Endothelial cell of umbilical vein (primary cell): ENCODE results near the gene PRPF40A. TPM values are rescaled to one million over a fixed set of nuclear protein-coding genes. Genes with fewer than 3 reads are reported as not detected.

Experiments
- BruUV-seq: library from RNA; stranded (reverse); fragments of 400-500 nt; replicated peaks from 2 replicates; lab custom pipeline; 2021; lab: Mats Ljungman, UMichigan
- CTCF ChIA-PET: fragments of 300-600, 350-600 bp; sonication (Branson Sonifier 250); formaldehyde crosslinking; loops from one replicate; lab custom pipeline; 2021; ENCODE audit warnings: antibody characterized with exemption, inconsistent platforms; lab: Charles Lee
- POLR2A ChIA-PET: fragments of 300-600, 350-600 bp; sonication (Branson Sonifier 250); formaldehyde crosslinking; loops from one replicate; lab custom pipeline; 2021; ENCODE audit warnings: antibody characterized with exemption, inconsistent platforms; lab: Charles Lee
- DNase-seq: peaks from one replicate; pipeline ENCODE4 v3.0.0-alpha.2; 2011; ENCODE audit warnings: low read depth, low spot score
- FAIRE-seq: peaks from 2 replicates; lab custom pipeline; 2011; peaks lifted over from hg19 to GRCh38; lab: Jason Lieb, UNC
- H2AFZ ChIP-seq: 2 replicates; pipeline ENCODE4 v1.6.0; 2012; ENCODE audit warnings: low read depth, low read length, control low read depth, inconsistent platforms
- H3K27ac ChIP-seq: 2 replicates; pipeline ENCODE4 v1.5.1; 2011; ENCODE audit warnings: low read depth, mild to moderate bottlenecking, control low read depth, low read length, moderate library complexity; ENCODE audit not compliant: insufficient read depth
- H3K27me3 ChIP-seq, 2 experiments: 2 replicates each; pipeline versions ENCODE4 v1.6.0 to v1.6.1; 2011; ENCODE audit warnings: low read length in 2 of 2, mixed read lengths in 1 of 2; ENCODE audit not compliant: control insufficient read depth in 2 of 2, insufficient read depth in 2 of 2
- H3K36me3 ChIP-seq, 2 experiments: 2 replicates in 1 of 2; 3 replicates in 1 of 2; pipeline ENCODE4 v1.5.1; 2011; ENCODE audit warnings: low read length in 2 of 2, mild to moderate bottlenecking in 1 of 2, moderate library complexity in 1 of 2; ENCODE audit not compliant: control insufficient read depth in 2 of 2, insufficient read depth in 2 of 2; ENCODE audit errors: extremely low read depth in 1 of 2
- H3K4me1 ChIP-seq: 3 replicates; pipeline ENCODE4 v1.5.1; 2011; ENCODE audit warnings: mild to moderate bottlenecking, low read length; ENCODE audit not compliant: control insufficient read depth, insufficient read depth; ENCODE audit errors: extremely low read depth
- H3K4me2 ChIP-seq: 2 replicates; pipeline ENCODE4 v1.6.1; 2011; ENCODE audit warnings: low read length, control low read depth, mixed read lengths; ENCODE audit not compliant: insufficient read depth
- H3K4me3 ChIP-seq, 3 experiments: fragments of 200-600 bp in 1 of 3; sonication (generic), shearing (Covaris generic) in 1 of 3; replicated peaks in 1 of 3; 2 replicates each; pipeline ENCODE4 v1.5.1; 2011 to 2016; ENCODE audit warnings: control low read depth in 3 of 3, low read length in 3 of 3, mild to moderate bottlenecking in 2 of 3, inconsistent platforms in 1 of 3, low read depth in 1 of 3, moderate library complexity in 1 of 3; ENCODE audit not compliant: insufficient read depth in 1 of 3
- H3K79me2 ChIP-seq: 2 replicates; pipeline ENCODE4 v1.6.0; 2012; ENCODE audit warnings: low read length, inconsistent platforms; ENCODE audit not compliant: control insufficient read depth, insufficient read depth
- H3K9ac ChIP-seq: replicated peaks from 2 replicates; pipeline ENCODE3; 2011; ENCODE audit warnings: low read length, control low read depth; ENCODE audit not compliant: insufficient read depth; ENCODE audit errors: extremely low read depth
- H3K9me1 ChIP-seq: replicated peaks from 3 replicates; pipeline ENCODE4 v1.6.0; 2011; ENCODE audit warnings: mild to moderate bottlenecking, low read length; ENCODE audit not compliant: control insufficient read depth, insufficient read depth; ENCODE audit errors: extremely low read depth
- H3K9me3 ChIP-seq: replicated peaks from 2 replicates; pipeline ENCODE4 v1.5.1; 2012; ENCODE audit warnings: low read length, inconsistent platforms; ENCODE audit not compliant: control insufficient read depth, insufficient read depth
- H4K20me1 ChIP-seq: replicated peaks from 2 replicates; pipeline ENCODE3; 2011; ENCODE audit warnings: mild to moderate bottlenecking, low read length; ENCODE audit not compliant: control insufficient read depth, insufficient read depth; ENCODE audit errors: extremely low read depth
- CTCF ChIP-seq, 2 donors: IDR thresholded peaks; 1 replicate in 1 of 2; 2 replicates in 1 of 2; pipeline ENCODE4 v1.5.1; 2011; ENCODE audit warnings: low read length in 2 of 2, mild to moderate bottlenecking in 2 of 2, moderate library complexity in 2 of 2, control low read depth in 1 of 2, inconsistent platforms in 1 of 2, low read depth in 1 of 2; ENCODE audit not compliant: insufficient read depth in 1 of 2; ENCODE audit errors: extremely low read depth in 1 of 2
- EZH2 ChIP-seq: IDR thresholded peaks from 2 replicates; pipeline ENCODE4 v1.6.1; 2012; ENCODE audit warnings: borderline replicate concordance, low read depth, mild to moderate bottlenecking, moderate library complexity, low read length, inconsistent platforms; ENCODE audit not compliant: severe bottlenecking
- FOS ChIP-seq: IDR thresholded peaks from 2 replicates; pipeline ENCODE4 v1.6.1; 2011; ENCODE audit warnings: mild to moderate bottlenecking, low read length, moderate library complexity, borderline replicate concordance; ENCODE audit not compliant: insufficient read depth
- GATA2 ChIP-seq: IDR thresholded peaks from 2 replicates; pipeline ENCODE4 v1.7.0; 2011; ENCODE audit warnings: low read depth, mild to moderate bottlenecking, moderate library complexity, mixed read lengths, low read length; ENCODE audit not compliant: insufficient read length, insufficient read depth
- JUN ChIP-seq: IDR thresholded peaks from 2 replicates; pipeline ENCODE4 v1.6.1; 2011; ENCODE audit warnings: borderline replicate concordance, low read depth; ENCODE audit not compliant: insufficient read length, insufficient read depth
- MAX ChIP-seq: IDR thresholded peaks from 2 replicates; pipeline ENCODE4 v1.6.1; 2011; ENCODE audit not compliant: insufficient read depth, insufficient read length
- MYC ChIP-seq: IDR thresholded peaks from one replicate; pipeline ENCODE4 v1.6.1; 2011; ENCODE audit warnings: mild to moderate bottlenecking, low read depth, low read length
- POLR2A ChIP-seq: IDR thresholded peaks from 2 replicates; pipeline ENCODE4 v1.6.1; 2012; ENCODE audit warnings: low read depth, mild to moderate bottlenecking, control low read depth, low read length
- POLR2AphosphoS5 ChIP-seq: IDR thresholded peaks from 2 replicates; pipeline ENCODE4 v1.6.1; 2012; ENCODE audit warnings: low read depth, mild to moderate bottlenecking, control low read depth, low read length, moderate library complexity; ENCODE audit not compliant: insufficient read depth
- dilution Hi-C: fragments of 300-500 bp; cut with MboI; formaldehyde crosslinking; loops from one replicate; pipeline ENCODE4 v1.15.0; 2019; ENCODE audit warnings: low sequenced_read_pairs; ENCODE audit not compliant: extremely low pct_ligation_motif_present
- intact Hi-C: fragments of 100-400 bp; cut with micrococcal nuclease; formaldehyde crosslinking; loops from one replicate; pipeline ENCODE4 v1.10.0; 2022
- polyA plus RNA-seq, 4 experiments: library from polyadenylated mRNA; depleted of rRNA in 3 of 4; stranded (reverse) in 3 of 4; unstranded in 1 of 4; fragments of >200 nt; gene quantifications; 2 replicates each; pipeline versions ENCODE4 v1.2.1 to v1.2.3, GENCODE V29; 2011 to 2012; ENCODE audit warnings: missing spikeins in 1 of 4
- total RNA-seq: library from RNA; stranded (reverse); gene quantifications from 2 replicates; pipeline ENCODE4 v1.2.3, GENCODE V29; 2021

PRPF40A gene
- total and polyA plus RNA-seq, 2 donors (not counting 3 experiments of a cell fraction or from before 2014, with no cell fraction given), result 58.2 to 123 TPM

GRCh38 chr2:152686321-152686720 lies 30.9 kb downstream of the PRPF40A start:
- no peaks in the 10 kb centered on the region for H3K27me3 ChIP-seq
- H3K36me3 ChIP-seq, result peaks cover 0 to 3% of the 10 kb centered on the region in 2 experiments
- intact Hi-C loops, result no loop called here
- no peaks in the 10 kb centered on the region for H3K9me1 ChIP-seq
- H3K9me3 ChIP-seq, result no peaks in the 10 kb centered on the region
- peaks cover 3% of the 10 kb centered on the region for H4K20me1 ChIP-seq
- DNase-seq (no peak), FAIRE-seq (no peak)
- H3K4me1 ChIP-seq, result no peaks in the 10 kb centered on the region
- peaks cover 50% of the 10 kb centered on the region for H3K79me2 ChIP-seq
- no peak overlapping the region for H3K4me3 ChIP-seq
- TF ChIP-seq MAX, result no peak
- TF ChIP-seq JUN, result peak; percentile 12
- TF ChIP-seq FOS, result peak; percentile 16
- CTCF ChIA-PET, result no interaction called here
- POLR2A ChIA-PET, result no interaction called here
- dilution Hi-C loops, result no loop called here
- no peak overlapping the region for H3K9ac ChIP-seq
- no peak overlapping the region for H2AFZ ChIP-seq
- BruUV-seq, result no TSS peak
- no peak overlapping the region for H3K27ac ChIP-seq
- no peak overlapping the region for H3K4me2 ChIP-seq

GRCh38 chr2:152683400-152683799 lies 33.9 kb downstream of the PRPF40A start:
- H3K27me3 ChIP-seq, result no peaks in the 10 kb centered on the region
- dilution Hi-C loops, result no loop called here
- peaks cover 3% of the 10 kb centered on the region for H4K20me1 ChIP-seq
- POLR2A ChIA-PET, result no interaction called here
- no peak for FAIRE-seq
- no peak overlapping the region for H3K4me2 ChIP-seq
- H3K36me3 ChIP-seq, result no peaks in the 10 kb centered on the region
- no peak overlapping the region for H3K27ac ChIP-seq
- intact Hi-C loops, result no loop called here
- BruUV-seq, result no TSS peak
- H2AFZ ChIP-seq, result no peak overlapping the region
- no peak overlapping the region for H3K9ac ChIP-seq
- no peaks in the 10 kb centered on the region for H3K4me1 ChIP-seq
- H3K79me2 ChIP-seq, result peaks cover 49% of the 10 kb centered on the region
- TF ChIP-seq FOS, result no peak
- TF ChIP-seq MYC, result no peak
- TF ChIP-seq EZH2, result no peak
- no peak for TF ChIP-seq POLR2AphosphoS5
- no peak for TF ChIP-seq JUN
- TF ChIP-seq CTCF (IDR thresholded peaks at IDR 0.05; ENCODE audit: extremely low read depth in 1 of 2, insufficient read depth in 1 of 2, low read depth in 1 of 2, low read length in 2 of 2), result no peak
- TF ChIP-seq MAX, result no peak
- TF ChIP-seq POLR2A, result no peak
- no peak for TF ChIP-seq GATA2
- CTCF ChIA-PET, result no interaction called here
- no peaks in the 10 kb centered on the region for H3K9me3 ChIP-seq
- H3K4me3 ChIP-seq, result no peak overlapping the region
- DNase-seq, result no peak
- H3K9me1 ChIP-seq, result no peaks in the 10 kb centered on the region
